ENCODE measurements around the gene GDAP1L1.

DNA sequence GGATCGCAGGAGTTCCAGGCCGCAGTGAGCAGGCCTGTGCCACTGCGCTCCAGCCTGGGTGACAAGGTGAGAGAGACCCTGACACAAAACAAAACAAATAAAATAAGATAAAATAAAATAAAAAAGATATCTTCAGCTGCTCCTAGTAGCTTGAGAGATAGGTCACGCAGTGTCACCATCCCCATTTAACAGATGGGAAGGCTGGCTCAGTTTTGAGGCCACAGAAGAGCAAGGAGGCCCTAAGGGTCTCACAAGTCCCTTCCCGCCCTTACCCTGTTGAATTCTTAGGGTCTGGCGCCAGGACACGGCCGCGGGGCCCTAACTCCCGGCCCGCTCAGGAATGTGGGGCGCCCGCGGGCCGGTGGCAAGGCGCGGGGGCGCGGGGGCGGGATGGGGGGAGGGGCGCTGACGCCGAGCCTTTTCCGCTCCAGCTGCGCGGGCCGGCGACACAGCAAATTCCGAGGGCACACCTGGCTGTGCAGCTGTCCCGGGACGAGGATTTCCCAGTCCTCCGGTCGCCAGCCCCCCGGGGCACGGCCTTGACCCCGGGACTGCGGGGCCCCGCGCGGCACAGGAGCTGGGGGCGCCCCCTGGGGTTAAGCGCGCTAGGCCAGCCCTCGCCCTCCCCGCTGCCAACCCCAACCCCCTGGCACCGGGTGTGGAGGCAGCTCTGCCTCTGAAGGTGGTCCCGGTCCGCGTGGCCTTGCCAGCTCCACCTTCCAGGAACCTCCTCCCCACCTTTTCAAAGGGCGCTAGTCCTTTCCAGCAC is 79.5 kb downstream of the GDAP1L1 start:
- TF ChIP-seq, protein P1, sequence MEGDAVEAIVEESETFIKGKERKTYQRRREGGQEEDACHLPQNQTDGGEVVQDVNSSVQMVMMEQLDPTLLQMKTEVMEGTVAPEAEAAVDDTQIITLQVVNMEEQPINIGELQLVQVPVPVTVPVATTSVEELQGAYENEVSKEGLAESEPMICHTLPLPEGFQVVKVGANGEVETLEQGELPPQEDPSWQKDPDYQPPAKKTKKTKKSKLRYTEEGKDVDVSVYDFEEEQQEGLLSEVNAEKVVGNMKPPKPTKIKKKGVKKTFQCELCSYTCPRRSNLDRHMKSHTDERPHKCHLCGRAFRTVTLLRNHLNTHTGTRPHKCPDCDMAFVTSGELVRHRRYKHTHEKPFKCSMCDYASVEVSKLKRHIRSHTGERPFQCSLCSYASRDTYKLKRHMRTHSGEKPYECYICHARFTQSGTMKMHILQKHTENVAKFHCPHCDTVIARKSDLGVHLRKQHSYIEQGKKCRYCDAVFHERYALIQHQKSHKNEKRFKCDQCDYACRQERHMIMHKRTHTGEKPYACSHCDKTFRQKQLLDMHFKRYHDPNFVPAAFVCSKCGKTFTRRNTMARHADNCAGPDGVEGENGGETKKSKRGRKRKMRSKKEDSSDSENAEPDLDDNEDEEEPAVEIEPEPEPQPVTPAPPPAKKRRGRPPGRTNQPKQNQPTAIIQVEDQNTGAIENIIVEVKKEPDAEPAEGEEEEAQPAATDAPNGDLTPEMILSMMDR (conservative IDR thresholded peaks at IDR 0.05 in 1 of 2, IDR thresholded peaks at IDR 0.05 in 1 of 2; ENCODE audit: low read depth in 1 of 2, low read length in 2 of 2), result no peak
- no peak for TF ChIP-seq EZH2 (IDR thresholded peaks at IDR 0.05; ENCODE audit: low read length, missing control alignments)
